ENCODE results near the gene HNRNPH2.
A peak's percentile ranks its signal among the peaks of the same experiment; 100 is the strongest.

The HNRNPH2 gene

DNA sequence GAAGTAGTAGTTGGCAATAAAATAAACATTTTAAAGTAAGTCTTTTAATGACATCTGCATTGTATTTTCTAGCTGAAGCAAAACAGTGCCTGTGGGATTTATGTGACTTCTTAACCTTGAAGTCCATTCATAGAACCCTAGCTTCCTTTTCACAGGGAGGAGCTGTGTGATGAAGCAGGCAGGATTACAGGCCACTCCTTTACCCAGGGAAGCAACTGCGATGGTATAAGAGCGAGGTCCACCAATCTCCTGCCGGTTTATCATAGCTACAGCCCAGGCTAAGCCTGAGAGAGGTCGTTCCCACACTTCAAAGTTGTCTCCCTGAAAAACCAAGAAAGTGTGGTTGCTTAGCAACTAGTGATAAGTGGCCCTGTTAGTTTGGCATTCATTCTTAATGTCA is 10.2 kb upstream of the HNRNPH2 start:
- DNase-seq, result no peak

DNA sequence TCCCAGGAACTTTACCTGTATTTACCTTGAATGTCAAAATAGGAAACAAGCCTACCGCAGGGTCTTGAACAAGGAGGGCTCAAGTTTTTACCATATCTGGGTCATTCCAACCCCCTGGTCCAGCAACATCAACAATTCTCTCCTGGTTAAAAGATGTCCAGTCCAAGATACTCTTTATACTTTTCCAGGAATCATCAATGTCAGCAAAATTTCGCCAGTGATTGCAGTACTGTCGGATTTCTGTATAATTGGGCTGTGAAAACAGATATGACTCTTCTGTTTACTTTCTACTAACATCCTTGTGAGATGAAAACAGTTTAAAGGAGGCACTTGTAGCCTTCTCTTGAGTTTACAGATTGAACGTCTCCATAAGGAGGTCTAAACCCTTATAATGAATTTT is 9.3 kb upstream of the HNRNPH2 start:
- no peak for DNase-seq

DNA sequence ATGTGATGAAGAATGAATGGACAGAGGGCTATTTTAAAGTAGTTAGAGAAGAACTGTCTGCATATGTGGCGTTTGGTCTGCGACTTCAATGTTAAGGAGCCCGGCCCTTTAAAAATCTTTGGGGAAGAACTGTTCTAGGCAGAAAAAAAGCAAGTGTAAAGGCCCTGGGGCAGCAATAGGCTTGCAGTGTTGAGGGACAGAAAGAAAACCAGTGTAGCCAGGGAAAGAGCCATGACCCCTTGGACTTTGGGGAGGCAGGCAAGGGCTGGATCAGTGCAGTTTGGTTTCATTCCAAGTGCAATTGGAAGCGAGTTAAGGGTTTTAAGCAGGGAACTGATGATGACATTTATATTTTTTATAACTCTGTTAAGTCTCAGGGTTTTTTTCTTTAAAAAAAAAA is 8.2 kb upstream of the HNRNPH2 start:
- DNase-seq, result no peak

DNA sequence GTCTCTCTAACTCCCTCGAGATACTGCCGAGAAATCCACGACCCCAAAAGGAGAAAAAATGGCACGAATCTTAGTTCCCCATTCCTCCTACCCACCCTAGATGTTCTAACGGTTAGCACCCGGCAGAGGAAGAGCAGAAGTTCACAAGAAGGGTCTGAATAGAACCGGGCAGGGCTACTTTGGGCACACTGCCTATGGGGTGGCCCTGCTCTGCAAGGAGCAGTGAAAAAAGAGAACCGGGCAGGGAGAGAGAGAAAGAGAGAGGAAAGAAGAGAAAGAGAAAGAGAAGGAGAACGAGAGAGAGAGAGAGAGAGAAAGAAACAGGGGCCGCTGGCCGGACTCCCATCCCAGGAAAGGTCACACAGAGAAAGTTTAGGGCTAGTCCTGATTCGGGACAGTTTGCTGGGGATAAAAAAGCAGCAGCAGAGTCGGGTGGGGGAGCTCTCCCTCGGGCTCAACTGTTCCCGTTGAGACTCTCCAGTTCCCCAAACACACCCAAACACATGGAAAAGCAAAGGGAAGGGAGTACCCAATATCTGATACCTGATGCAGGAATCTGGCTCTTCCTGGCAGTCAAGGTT is 765 bp upstream of the HNRNPH2 start:
- no peak for DNase-seq

DNA sequence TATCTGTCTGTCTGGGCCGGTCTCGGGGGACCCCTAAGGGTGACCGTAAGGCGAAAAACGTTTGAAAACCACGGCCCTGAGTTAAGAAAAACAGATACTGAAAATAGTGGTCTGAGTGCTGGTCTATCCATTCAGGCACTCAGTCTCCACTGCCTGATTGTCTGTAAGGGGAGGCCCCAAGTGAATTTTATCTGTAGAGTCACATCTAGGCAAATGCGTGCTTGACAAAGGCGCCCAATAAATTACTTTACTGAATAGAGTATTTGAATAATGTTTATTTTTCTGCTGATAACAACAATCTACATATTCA is 465 bp downstream of the HNRNPH2 start:
- no peak for DNase-seq

DNA sequence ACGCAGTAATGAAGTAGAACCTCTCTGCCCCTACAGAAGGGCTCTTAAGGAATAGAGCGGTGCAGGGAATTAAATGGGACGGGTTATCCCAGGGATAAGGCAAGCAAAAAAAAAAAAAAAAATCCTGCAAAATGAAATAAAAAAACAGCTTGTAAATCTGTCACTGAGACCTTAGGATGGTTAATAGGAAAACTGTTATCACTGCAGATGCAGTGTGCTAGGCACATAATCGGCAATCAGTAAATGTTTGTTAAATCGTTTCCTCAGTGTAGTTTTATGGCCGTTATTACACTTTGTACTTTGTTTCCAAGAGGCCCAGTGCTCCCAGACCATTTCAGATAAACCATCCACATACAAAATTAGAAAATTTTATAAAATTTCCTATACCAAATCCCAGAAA is 1.0 kb downstream of the HNRNPH2 start:
- no peak for DNase-seq

DNA sequence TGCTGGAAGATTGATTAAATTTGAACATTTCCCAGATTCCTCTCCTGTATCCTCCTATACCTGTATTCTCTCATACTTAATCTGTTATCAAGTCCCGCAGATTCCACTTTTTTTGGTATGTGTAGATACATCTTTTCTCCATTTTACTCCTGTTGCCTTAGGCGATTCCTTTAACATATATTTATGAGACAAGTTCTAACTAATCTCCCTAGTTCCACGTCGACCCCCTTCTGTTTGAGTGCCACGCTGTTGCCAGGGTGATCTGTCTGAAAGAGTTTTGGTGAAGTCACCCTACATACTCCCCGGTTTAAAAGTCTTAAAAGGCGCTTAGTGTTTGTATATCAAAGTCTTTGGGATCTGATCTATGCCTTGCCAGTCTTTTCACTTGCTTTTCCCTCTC is 2.4 kb downstream of the HNRNPH2 start:
- no peak for DNase-seq

DNA sequence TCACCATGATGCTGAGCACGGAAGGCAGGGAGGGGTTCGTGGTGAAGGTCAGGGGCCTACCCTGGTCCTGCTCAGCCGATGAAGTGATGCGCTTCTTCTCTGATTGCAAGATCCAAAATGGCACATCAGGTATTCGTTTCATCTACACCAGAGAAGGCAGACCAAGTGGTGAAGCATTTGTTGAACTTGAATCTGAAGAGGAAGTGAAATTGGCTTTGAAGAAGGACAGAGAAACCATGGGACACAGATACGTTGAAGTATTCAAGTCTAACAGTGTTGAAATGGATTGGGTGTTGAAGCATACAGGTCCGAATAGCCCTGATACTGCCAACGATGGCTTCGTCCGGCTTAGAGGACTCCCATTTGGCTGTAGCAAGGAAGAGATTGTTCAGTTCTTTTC is 4.0 kb downstream of the HNRNPH2 start:
- DNase-seq, result no peak

DNA sequence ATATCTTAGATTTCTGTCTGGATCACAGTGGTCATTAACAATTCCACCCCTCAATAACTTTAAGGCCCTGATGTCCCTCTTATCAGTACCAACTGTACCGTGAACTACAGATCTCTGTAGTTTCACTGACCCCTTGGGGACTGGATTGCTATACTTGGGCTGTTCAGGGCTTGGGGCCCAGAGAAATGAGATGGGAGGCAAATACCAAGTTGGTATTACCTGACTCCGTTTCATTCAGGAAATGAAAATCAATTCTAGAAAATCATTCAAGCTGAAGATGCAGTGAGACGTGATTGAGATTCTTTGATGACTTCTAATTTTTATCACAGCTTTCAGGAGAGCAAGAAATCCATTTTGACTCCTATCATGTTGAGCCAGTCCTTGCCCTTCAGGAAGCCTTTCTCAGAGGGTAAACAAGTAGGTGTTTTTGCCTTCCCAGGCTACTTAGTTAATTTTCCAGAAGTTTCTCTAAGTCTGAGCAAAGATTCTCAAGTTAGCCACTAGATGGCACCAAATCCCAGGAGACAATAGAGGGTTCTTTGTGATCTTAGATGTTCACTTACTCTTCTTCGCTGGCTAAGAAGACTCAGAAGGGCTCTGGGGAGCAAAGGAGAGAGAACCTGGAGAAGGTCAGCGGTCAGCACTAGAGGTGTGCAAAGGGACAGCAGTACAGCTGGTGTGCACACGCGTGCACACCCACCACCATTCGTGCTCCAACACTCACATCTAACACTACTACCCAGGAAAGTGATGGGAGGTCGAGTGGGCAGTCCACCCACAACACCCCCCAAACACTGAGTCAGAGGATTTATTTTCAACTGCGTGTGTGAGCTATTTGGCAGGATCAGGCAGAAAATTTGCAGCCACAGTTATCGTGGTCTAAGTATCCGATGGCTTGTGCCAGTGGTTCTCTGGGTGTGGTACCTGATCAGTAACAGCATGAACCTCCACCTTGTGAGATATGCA is 7.4 kb downstream of the HNRNPH2 start:
- peak; percentile 54 for DNase-seq

DNA sequence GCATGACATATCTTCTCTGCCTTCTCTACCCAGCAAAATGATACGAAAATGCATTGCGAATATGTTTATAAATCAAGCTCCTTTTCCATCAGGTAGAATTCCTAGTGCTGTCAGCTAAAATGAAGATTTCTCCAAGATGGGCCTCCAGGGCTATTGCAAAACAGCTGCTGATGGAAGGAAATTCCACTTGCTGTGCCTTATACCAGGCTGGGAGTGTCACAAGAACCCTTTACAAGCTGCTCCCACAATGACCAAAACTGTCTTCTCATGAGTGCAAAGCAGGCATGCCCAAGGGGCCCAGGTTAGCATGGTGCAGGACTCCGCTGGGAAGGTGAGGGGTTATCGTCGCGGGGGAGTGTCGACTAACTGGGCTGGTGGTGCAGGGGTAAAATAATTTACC is 8.7 kb downstream of the HNRNPH2 start:
- no peak for DNase-seq

DNA sequence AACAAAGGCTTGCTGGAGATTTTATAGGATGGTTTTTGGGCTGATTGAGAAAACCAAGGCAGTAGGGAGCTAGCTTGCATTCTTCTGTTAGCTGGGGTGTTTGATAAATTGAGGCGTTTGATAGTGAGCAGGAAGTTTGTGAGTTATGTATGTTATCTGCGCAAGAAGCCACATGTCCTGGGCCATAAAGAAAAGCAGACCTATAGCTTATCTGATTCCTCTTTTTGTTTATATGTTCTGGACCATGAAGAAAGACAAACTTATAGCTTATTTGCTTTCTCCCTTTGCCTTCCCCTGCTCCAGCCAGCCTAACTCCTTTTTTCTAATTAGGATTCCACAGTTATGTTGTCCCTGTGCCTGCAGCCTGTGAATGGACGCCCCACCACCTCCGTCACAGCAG is 9.2 kb downstream of the HNRNPH2 start:
- no peak for DNase-seq

DNA sequence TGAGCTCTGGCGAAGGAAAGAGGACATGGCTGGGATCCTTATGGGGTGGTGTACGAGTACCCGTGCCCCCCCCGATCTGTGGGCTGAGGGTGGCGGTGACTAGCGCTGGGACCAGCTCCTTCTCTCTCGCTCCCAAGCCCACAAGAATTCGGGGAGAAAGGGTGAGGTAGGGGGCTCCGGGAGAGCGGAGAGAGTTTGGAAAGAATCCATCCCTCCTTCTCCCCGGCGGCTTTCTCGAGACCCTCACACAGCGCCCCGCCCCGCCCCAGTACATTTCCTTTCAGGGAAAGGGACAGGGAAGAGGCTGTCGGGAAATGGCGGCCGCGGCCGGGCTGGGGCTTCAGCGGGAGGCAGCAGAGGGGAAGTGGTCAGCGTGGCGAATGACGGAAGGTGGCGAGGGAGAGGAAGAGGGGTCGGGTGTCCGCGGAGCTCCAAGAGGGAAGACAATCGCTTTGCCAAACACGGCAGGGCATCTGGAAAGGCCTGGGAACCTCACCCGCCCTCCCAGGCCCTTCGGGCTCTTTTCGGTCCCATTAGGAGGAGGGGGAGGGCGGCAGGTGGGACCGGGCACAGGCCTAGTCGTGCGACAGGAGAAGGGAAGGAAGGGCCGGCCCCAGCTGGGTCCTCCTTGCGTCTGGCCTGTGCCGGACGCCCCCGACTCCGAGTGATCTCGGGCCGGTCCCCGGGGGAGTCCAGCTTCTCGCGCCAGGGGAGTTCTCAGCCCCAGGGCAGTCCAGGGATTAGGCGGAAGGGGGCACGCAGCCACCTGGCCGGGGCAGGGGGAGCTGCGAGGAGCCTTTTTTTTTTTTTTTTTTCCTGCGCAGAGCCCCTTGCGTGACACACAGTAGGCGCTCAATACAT is 10.2 kb downstream of the HNRNPH2 start:
- DNase-seq, result peak; percentile 43

DNA sequence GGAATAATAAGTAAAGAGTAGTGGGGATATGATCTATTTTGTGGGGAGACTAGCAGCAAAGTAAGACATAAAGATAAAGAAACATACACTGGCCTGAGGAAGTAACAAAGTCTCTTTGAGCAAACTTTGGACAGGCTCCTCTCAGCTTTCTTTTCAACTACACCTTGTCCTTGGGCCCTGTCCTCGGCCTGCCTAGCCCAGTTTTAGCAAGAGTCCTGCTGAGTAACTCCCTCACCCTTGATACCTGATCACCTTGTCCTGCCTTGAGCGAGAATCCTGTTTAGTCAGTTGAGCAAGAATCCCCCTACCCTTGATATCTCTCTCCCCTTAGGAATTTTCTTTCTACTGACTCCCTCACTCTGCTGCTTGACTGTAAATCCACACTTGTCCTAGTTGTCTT is 11.5 kb downstream of the HNRNPH2 start:
- DNase-seq, result no peak

DNA sequence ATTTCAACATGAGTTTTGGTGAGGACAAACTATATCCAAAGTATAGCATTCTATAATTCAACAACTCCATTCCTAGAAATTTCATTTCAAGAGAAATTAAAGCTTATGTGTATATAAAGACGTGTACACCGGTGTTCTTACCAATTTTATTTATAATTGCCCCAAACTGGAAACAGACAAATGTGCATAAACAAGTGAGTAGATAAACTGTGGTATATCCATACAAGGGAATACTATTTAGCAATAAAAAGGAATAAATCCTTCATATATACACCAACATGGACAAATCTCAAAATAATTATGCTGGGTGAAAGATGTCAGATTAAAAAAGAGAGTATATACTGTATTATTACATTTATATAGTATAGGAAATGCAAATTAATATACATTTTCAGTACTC is 19.9 kb downstream of the HNRNPH2 start:
- no peak for DNase-seq

DNA sequence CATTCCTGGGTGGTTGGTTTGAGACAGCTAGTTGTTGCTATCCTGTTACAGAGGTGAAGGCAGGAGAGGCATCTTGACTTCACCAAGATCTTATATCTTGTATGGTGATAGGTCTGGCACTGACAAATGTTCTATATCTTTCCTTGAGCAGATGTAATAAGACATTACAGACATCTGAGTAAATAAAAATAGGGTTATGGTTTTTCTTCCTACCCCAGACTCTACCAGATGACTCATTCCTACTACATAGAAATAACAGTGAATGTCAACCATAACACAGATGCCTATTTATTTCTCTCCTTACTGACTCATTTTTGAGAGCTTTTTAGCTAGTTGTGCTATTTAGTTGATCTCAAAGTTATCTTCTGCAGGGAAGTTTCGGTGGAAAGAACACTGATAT is 21.9 kb downstream of the HNRNPH2 start:
- DNase-seq, result no peak

DNA sequence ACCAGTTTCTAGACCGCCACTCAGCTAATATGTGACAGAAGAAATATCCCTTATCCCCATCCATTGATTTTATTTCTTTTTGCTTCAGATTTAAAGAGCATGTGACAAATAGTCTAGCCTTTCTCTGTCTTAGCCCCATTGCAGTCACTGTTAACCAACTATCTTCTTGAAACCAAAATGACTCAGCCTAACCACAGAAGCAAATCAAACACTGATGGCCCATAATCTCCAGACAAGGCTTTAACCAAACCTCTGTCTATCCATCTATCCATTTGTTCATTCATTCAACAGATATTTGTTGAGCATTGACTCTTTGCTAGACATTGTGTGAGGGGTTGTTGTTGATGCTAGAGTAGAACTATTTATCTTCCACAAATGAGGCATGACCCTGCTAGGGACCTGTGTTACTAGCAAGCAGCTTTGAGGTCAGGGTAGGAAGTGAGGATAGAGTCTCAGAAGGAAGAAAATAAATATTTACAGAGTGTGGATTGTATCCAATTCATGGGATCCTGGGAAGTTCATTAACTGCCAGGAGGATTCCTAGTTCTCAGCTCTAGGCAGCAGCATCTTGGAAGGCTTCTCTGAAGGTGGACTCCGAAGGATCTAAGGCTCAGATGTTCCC is 22.5 kb downstream of the HNRNPH2 start:
- DNase-seq, result no peak

DNA sequence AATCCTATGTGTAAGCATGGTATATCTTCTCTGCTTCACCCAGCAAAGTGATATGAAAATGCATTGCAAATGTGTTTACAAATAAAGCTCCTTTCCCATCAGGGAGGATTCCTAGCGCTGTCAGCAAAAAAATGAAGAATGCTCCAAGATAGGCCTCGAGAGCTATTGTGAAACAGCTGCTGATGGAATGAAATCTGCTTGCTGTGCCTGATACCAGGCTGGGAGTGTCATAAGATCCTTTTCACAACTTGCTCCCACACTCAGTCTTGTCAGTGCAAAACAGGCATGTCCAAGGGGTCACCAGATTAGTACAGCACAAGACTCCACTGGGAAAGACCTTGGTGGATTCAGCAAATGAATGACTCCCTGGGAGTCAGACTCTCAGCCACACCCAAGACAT is 34.1 kb downstream of the HNRNPH2 start:
- DNase-seq, result no peak

DNA sequence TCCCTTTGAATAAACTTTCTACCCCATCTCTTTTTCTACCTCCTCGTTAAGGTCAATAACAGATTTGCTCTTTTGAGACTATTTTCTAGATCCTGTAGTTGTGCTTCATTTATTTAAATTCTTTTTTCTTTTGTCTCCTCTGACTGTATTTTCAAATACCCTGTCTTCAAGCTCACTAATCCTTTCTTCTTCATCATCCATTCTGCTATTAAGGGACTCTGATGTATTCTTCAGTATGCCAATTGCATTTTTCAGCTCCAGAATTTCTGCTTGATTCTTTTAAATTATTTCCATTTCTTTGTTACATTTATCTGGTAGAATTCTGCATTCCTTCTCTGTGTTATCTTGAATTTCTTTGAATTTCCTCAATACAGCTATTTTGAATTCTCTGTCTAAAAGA is 41.3 kb downstream of the HNRNPH2 start:
- DNase-seq, result no peak

DNA sequence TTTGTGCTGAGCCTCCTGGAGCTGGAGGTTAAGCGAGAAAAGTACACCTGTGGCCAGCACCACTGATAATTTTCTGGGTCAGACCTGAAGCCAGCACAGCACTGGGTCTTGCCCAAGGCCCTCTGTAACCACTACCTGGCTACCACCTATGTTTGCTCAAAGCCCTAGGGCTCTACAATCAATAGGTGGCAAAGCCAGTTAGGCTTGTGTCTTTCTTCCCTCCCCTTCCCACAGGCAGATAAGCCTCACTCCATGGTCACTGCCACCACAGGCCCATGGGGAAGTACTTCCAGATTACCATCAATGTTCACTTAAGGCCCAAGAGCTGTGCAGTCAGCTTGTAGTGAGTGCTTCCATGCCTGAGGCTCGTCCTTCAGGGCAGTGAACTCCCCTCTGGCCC is 42.1 kb downstream of the HNRNPH2 start:
- DNase-seq, result no peak

DNA sequence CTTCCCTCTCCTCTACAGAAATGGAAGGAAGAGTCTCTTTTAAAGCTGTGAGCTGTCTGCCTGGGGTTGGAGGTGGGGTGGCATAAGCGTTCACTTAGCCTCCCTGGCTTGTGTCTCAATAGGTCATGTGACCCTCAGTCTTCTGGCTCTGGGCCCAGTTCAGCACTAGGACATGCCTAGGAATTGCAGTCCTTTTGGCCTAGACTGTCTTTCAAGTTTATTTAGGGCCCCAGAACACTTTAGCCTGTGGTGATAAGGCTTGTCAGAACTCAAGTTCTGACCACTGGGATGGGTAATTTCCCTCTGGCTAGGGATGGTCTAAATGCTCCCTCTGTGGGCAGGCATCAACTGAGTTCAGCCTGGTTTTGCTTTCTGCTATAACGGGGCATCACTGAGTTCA is 42.9 kb downstream of the HNRNPH2 start:
- no peak for DNase-seq

DNA sequence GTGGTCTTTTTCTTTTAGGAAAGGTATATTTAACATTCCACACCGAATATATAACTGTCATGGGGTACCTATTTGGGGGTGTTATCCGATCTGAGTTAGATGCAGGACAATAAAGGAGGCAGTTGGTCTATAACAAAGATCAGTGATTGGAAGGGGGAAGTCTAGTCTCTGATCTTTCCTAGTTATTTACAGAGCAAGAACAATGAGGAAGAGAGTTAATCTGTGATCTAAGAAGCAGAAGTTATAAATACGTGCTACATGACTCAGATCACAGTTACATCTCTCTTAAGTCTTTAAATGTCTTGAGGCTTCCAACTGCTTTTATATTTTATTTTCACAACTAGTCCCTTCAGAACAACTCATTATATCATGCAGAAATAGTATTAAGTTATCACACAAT is 44.0 kb downstream of the HNRNPH2 start:
- DNase-seq, result no peak

DNA sequence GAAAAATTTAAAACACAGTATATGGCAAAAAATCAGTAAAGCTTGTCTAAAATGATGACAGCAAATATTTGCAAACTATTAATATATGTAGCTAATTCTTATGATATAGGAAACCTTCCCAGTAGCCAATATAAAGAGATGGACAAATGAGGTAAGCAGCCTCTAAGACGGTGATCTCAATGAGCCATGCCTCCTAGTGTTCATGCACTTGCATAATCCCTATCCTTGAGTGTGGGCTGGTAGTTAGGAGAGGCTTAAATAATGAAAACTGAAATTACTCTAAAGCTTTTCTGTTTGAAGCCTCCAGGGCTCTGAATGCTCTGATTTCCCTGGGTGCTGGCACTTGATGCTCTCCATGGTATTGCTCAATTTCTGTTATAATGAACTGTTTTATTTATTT is 52.6 kb downstream of the HNRNPH2 start:
- DNase-seq, result no peak

DNA sequence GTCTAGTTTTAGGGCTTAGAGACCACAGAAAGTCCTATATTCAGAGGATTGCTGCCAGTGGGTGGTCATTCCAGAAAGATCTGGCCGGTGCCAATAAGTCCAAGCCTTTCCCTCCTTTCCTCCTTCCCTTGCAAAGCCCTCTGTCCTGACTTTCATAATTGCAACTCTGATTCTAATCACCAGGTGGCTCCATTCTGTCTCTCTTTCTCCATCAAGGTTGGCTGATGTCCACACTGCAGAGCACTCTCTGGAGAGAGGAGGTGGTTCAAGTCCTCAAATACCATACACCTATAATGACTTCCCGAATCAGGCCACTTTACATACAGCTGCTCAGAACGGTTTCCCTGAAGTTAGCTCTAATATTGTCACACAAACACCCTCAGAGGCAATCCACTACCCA is 54.9 kb downstream of the HNRNPH2 start:
- DNase-seq, result no peak

Data from CD4-positive, alpha-beta T cell treated with Interleukin-6 for 4 hours (primary cell).